Body of pancreas (tissue), 4 donors: ENCODE results near the gene GRIK4.
A peak's percentile ranks its signal among the peaks of the same experiment; 100 is the strongest.

Source experiments
- CTCF ChIP-seq, 7 experiments: fragments of 450-650 bp in 4 of 7; fragments of 200-600 bp in 3 of 7; sonication (generic) in 3 of 7; IDR thresholded peaks; one replicate each; pipeline ENCODE4 v1.5.1; 2016 to 2019; ENCODE audit warnings: antibody characterized with exemption in 7 of 7
- POLR2A ChIP-seq, 3 donors: fragments of 450-650 bp; IDR thresholded peaks; one replicate each; pipeline ENCODE4 v1.6.1; 2016; ENCODE audit warnings: antibody characterized with exemption in 3 of 3, mild to moderate bottlenecking in 2 of 3

- TF ChIP-seq POLR2A (IDR thresholded peaks at IDR 0.05) (no peak), CTCF (IDR thresholded peaks at IDR 0.05) (peak; percentile 59 to 89 (median 78))
These were observed 441.2 kb downstream of the GRIK4 start for GRCh38 chr11:120952461-120953434.
